ENCODE data around the gene EDAR. TPM values are rescaled to one million over a fixed set of nuclear protein-coding genes. Genes with fewer than 3 reads are reported as not detected.

Gene EDAR
- total and polyA plus RNA-seq, 2 of the 4 experiments (the other 2 are of a cell fraction) = not detected

DNA sequence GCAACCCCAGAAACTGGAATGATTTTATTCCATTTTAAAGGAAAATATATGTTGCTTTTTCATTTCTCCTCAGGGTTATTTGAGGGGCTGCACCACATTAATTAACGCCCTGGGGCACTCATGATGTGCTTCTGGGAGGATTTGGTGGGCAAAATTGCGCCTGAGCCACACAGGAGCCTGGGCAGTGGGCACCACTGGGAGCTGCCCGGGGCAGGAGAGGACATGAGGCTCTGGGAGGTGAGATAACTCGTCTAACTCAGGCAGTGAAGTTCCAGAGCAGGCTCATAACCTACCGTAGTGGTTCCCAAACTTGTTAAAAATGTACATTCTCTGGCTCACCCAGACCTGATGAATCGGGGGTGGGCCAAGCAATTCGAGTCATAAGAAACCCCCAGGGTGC, 68.3 kb downstream of the EDAR start:
- Histone ChIP-seq H3K56ac (ENCODE audit: extremely low read depth, insufficient read depth, low read length) (no peak overlapping the region), H3K27me3 (ENCODE audit: control insufficient read depth, insufficient read depth, low read length) (peaks cover 80% of the 10 kb centered on the region), H3K4ac (ENCODE audit: low read depth, low read length) (no peak overlapping the region), H4K91ac (ENCODE audit: insufficient read depth, low read depth, low read length) (no peak overlapping the region), H3K9me3 (ENCODE audit: control insufficient read depth, insufficient read depth, low read length) (no peaks in the 10 kb centered on the region), H2AK5ac (ENCODE audit: low read depth, low read length) (no peak overlapping the region), H2BK5ac (ENCODE audit: low read depth, low read length, poor library complexity, severe bottlenecking) (no peak overlapping the region), H2BK20ac (ENCODE audit: low read depth, low read length) (no peak overlapping the region), H3K9ac (ENCODE audit: low read depth, low read length) (no peak overlapping the region), H3K4me2 (ENCODE audit: low read depth, low read length) (no peak overlapping the region), H2BK15ac (ENCODE audit: low read depth, low read length) (no peak overlapping the region), H3K36me3 (ENCODE audit: control insufficient read depth, insufficient read depth, low read length) (no peaks in the 10 kb centered on the region), H3K18ac (ENCODE audit: low read depth, low read length) (no peak overlapping the region), H2AFZ (replicated peaks; ENCODE audit: low read length, poor library complexity) (no peak overlapping the region), H2AK9ac (replicated peaks; ENCODE audit: low read depth, low read length, poor library complexity) (no peak overlapping the region), H3K9me1 (ENCODE audit: insufficient read depth, low read length) (no peaks in the 10 kb centered on the region), H3K23ac (ENCODE audit: low read depth, low read length) (no peak overlapping the region), H3K4me3 (ENCODE audit: insufficient read depth, low read depth, low read length) (no peak overlapping the region), H4K8ac (ENCODE audit: low read depth in 2 of 2, low read length in 2 of 2) (no peak overlapping the region), H4K20me1 (ENCODE audit: insufficient read depth, low read length) (no peaks in the 10 kb centered on the region), H4K5ac (ENCODE audit: low read depth, low read length) (no peak overlapping the region), H3K27ac (ENCODE audit: insufficient read depth, low read length) (no peak overlapping the region), H3K14ac (replicated peaks; ENCODE audit: low read depth, low read length) (no peak overlapping the region), H3K4me1 (ENCODE audit: control insufficient read depth, insufficient read depth, low read length) (peaks cover 2% of the 10 kb centered on the region; the same call in 1 of the 2 replicates), H3K79me1 (ENCODE audit: low read depth in 1 of 2, low read length in 2 of 2) (no peaks in the 10 kb centered on the region), H2BK120ac (ENCODE audit: low read depth, low read length) (no peak overlapping the region)
- TF ChIP-seq RCOR1 (IDR thresholded peaks at IDR 0.05; ENCODE audit: insufficient replicate concordance, low read length) = no peak
- TF ChIP-seq, protein P1, sequence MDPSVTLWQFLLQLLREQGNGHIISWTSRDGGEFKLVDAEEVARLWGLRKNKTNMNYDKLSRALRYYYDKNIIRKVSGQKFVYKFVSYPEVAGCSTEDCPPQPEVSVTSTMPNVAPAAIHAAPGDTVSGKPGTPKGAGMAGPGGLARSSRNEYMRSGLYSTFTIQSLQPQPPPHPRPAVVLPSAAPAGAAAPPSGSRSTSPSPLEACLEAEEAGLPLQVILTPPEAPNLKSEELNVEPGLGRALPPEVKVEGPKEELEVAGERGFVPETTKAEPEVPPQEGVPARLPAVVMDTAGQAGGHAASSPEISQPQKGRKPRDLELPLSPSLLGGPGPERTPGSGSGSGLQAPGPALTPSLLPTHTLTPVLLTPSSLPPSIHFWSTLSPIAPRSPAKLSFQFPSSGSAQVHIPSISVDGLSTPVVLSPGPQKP (IDR thresholded peaks at IDR 0.05; ENCODE audit: borderline replicate concordance, low read depth, low read length) = no peak
- TF ChIP-seq MAZ (IDR thresholded peaks at IDR 0.05; ENCODE audit: borderline replicate concordance, low read depth, low read length) = no peak
- no peak for TF ChIP-seq FOS (IDR thresholded peaks at IDR 0.05; ENCODE audit: low read depth, low read length)
- no peak for TF ChIP-seq RFX5 (IDR thresholded peaks at IDR 0.05; ENCODE audit: low read depth, low read length)
- TF ChIP-seq MAFK (IDR thresholded peaks at IDR 0.05; ENCODE audit: low read depth, low read length) = no peak
- no peak for TF ChIP-seq CEBPB (IDR thresholded peaks at IDR 0.05; ENCODE audit: low read depth, low read length)
- no peak for TF ChIP-seq BHLHE40 (IDR thresholded peaks at IDR 0.05; ENCODE audit: low read depth, low read length)
- no peak for TF ChIP-seq NFE2L2 (IDR thresholded peaks at IDR 0.05; ENCODE audit: low read depth, low read length)
- TF ChIP-seq MXI1 (IDR thresholded peaks at IDR 0.05; ENCODE audit: borderline replicate concordance, low read depth, low read length) = no peak
- TF ChIP-seq CHD1 (IDR thresholded peaks at IDR 0.05; ENCODE audit: low read depth, low read length) = no peak
- TF ChIP-seq POLR2A (IDR thresholded peaks at IDR 0.05; ENCODE audit: low read depth, low read length) = no peak
- TF ChIP-seq, protein P2, sequence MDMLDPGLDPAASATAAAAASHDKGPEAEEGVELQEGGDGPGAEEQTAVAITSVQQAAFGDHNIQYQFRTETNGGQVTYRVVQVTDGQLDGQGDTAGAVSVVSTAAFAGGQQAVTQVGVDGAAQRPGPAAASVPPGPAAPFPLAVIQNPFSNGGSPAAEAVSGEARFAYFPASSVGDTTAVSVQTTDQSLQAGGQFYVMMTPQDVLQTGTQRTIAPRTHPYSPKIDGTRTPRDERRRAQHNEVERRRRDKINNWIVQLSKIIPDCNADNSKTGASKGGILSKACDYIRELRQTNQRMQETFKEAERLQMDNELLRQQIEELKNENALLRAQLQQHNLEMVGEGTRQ (IDR thresholded peaks at IDR 0.05; ENCODE audit: low read depth, low read length) = no peak
- TF ChIP-seq RAD21 (IDR thresholded peaks at IDR 0.05; ENCODE audit: low read length) = no peak
- no peak for TF ChIP-seq SMC3 (IDR thresholded peaks at IDR 0.05; ENCODE audit: low read depth, low read length)
- TF ChIP-seq, protein P3, sequence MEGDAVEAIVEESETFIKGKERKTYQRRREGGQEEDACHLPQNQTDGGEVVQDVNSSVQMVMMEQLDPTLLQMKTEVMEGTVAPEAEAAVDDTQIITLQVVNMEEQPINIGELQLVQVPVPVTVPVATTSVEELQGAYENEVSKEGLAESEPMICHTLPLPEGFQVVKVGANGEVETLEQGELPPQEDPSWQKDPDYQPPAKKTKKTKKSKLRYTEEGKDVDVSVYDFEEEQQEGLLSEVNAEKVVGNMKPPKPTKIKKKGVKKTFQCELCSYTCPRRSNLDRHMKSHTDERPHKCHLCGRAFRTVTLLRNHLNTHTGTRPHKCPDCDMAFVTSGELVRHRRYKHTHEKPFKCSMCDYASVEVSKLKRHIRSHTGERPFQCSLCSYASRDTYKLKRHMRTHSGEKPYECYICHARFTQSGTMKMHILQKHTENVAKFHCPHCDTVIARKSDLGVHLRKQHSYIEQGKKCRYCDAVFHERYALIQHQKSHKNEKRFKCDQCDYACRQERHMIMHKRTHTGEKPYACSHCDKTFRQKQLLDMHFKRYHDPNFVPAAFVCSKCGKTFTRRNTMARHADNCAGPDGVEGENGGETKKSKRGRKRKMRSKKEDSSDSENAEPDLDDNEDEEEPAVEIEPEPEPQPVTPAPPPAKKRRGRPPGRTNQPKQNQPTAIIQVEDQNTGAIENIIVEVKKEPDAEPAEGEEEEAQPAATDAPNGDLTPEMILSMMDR (conservative IDR thresholded peaks at IDR 0.05; ENCODE audit: low read depth, low read length) = no peak
- no peak for ATAC-seq (ENCODE audit: low read depth)
- no peak for DNase-seq
- intact Hi-C loops (cut with micrococcal nuclease) = loop anchor here (5.0 to 10.0 kb wide), 2 partner anchors 48 to 64 kb away; partner anchors contain the start of gene EDAR
- ChIA-PET CTCF (no interaction called here), POLR2A (ENCODE audit: unreplicated experiment) (no interaction called here)
- WGBS, 2 experiments (ENCODE audit: extremely low coverage in 2 of 2, insufficient read length in 1 of 2) = no CpG with 5 or more reads among the region's 7 CpGs
- no TSS peak for BruUV-seq (replicated peaks)
- in situ Hi-C loops (cut with MboI; ENCODE audit: low sequenced_read_pairs) = no loop called here
- dilution Hi-C loops (cut with HindIII; ENCODE audit: low sequenced_read_pairs, unreplicated experiment) = no loop called here

Data from IMR-90 (cell line).